ENCODE measurements around the gene SSMEM1.

- TF ChIP-seq CTCF (IDR thresholded peaks at IDR 0.05) (no peak), POLR2AphosphoS5 (IDR thresholded peaks at IDR 0.05; ENCODE audit: low read depth, low read length) (no peak), REST (IDR thresholded peaks at IDR 0.05; ENCODE audit: insufficient read depth in 1 of 2, low read depth in 2 of 2, low read length in 1 of 2) (no peak)
These were observed 54.8 kb downstream of the SSMEM1 start for GRCh38 chr7:130262448-130262847.

Data from Panc1 (cell line).